HepG2 (cell line): ENCODE measurements around the gene ANAPC10. TPM values are rescaled to one million over a fixed set of nuclear protein-coding genes. Genes with fewer than 3 reads are reported as not detected.

ENCODE experiments used
- ATAC-seq: fragments of 200-7000 bp; cut with Tn5 transposase; 3 replicates; pipeline ENCODE4 v1.9.1; 2020; ENCODE audit warnings: mild to moderate bottlenecking, moderate library complexity
- Bru-seq: library from RNA; stranded (reverse); fragments of 400-500 nt; gene quantifications from one replicate; lab custom pipeline; 2021; lab: Mats Ljungman, UMichigan
- BruChase-seq, 2 experiments: library from RNA; stranded (reverse); fragments of 400-500 nt; gene quantifications; one replicate each; lab custom pipeline; 2021; lab: Mats Ljungman, UMichigan
- BruUV-seq: library from RNA; stranded (reverse); fragments of 400-500 nt; replicated peaks from 2 replicates; lab custom pipeline; 2021; lab: Mats Ljungman, UMichigan
- CTCF ChIA-PET: fragments of 300-600 bp; formaldehyde crosslinking; extraction: SDS; loops from one replicate; lab custom pipeline; 2021; ENCODE audit warnings: low total read pairs, inconsistent platforms, low intra/inter-chr PET ratio; lab: Yijun Ruan, JAX
- POLR2A ChIA-PET: fragments of 350-600 bp; sonication (Branson Sonifier 250); formaldehyde crosslinking; loops from one replicate; lab custom pipeline; 2020; ENCODE audit warnings: antibody characterized with exemption, inconsistent platforms; lab: Yijun Ruan, JAX
- DNase-seq: peaks from one replicate; pipeline ENCODE4 v3.0.0-alpha.2; 2015; ENCODE audit warnings: low spot score
- FAIRE-seq: peaks from 3 replicates; lab custom pipeline; 2011; peaks lifted over from hg19 to GRCh38; lab: Jason Lieb, UNC
- H2AFZ ChIP-seq: one replicate; pipeline ENCODE4 v1.6.1; 2011; ENCODE audit warnings: low read length, inconsistent platforms
- H3K27ac ChIP-seq: fragments of 300-600 bp; 3 replicates; pipeline ENCODE4 v1.8.0; 2011; ENCODE audit warnings: mixed run types, mild to moderate bottlenecking, mixed read lengths, low read length, inconsistent platforms; ENCODE audit not compliant: insufficient read depth; ENCODE audit errors: extremely low read length
- H3K27me3 ChIP-seq, 2 experiments: fragments of 200-600 bp in 1 of 2; 2 replicates in 1 of 2; 3 replicates in 1 of 2; pipeline versions ENCODE4 v1.6.0 to v1.8.0; 2011; ENCODE audit warnings: low read length in 2 of 2, mild to moderate bottlenecking in 2 of 2, moderate library complexity in 2 of 2, inconsistent platforms in 1 of 2; ENCODE audit not compliant: insufficient read depth in 2 of 2, control insufficient read depth in 1 of 2
- H3K36me3 ChIP-seq, 2 experiments: fragments of 200-600 bp in 1 of 2; replicated peaks in 1 of 2; 2 replicates in 1 of 2; 3 replicates in 1 of 2; pipeline versions ENCODE4 v1.5.1 to v1.8.0; 2011; ENCODE audit warnings: low read length in 2 of 2, inconsistent platforms in 1 of 2; ENCODE audit not compliant: insufficient read depth in 2 of 2, control insufficient read depth in 1 of 2
- H3K4me1 ChIP-seq: 2 replicates; pipeline ENCODE4 v1.5.1; 2012; ENCODE audit warnings: low read length, inconsistent platforms; ENCODE audit not compliant: insufficient read depth
- H3K4me2 ChIP-seq: 2 replicates; pipeline ENCODE4 v1.6.0; 2011; ENCODE audit warnings: low read depth, low read length, inconsistent platforms
- H3K4me3 ChIP-seq, 3 experiments: fragments of 200-600 bp in 1 of 3; sonication (generic), shearing (Covaris generic) in 1 of 3; replicated peaks in 1 of 3; 2 replicates each; pipeline ENCODE4 v1.5.1; 2011 to 2016; ENCODE audit warnings: low read length in 3 of 3, inconsistent platforms in 2 of 3, low read depth in 2 of 3, mild to moderate bottlenecking in 2 of 3, control low read depth in 1 of 3, mixed read lengths in 1 of 3; ENCODE audit not compliant: insufficient read depth in 1 of 3
- H3K79me2 ChIP-seq: one replicate; pipeline ENCODE4 v1.6.1; 2011; ENCODE audit warnings: low read length, inconsistent platforms; ENCODE audit not compliant: insufficient read depth
- H3K9ac ChIP-seq: 2 replicates; pipeline ENCODE4 v1.6.0; 2011; ENCODE audit warnings: mild to moderate bottlenecking, low read depth, low read length, inconsistent platforms; ENCODE audit not compliant: insufficient read depth
- H3K9me3 ChIP-seq: 2 replicates; pipeline ENCODE4 v1.5.1; 2012; ENCODE audit warnings: mild to moderate bottlenecking, low read length
- H4K20me1 ChIP-seq: 2 replicates; pipeline ENCODE4 v1.6.0; 2011; ENCODE audit warnings: inconsistent platforms, mild to moderate bottlenecking, low read length, moderate library complexity; ENCODE audit not compliant: insufficient read depth
- BRD4 ChIP-seq: sonication (generic); formaldehyde crosslinking; IDR thresholded peaks from 2 replicates; pipeline ENCODE4 v1.4.0; 2020; ENCODE audit warnings: missing genetic modification reagents
- HOXA3 ChIP-seq: sonication (generic); formaldehyde crosslinking; IDR thresholded peaks from 2 replicates; pipeline ENCODE4 v1.5.0; 2020; ENCODE audit warnings: missing genetic modification reagents
- HOXA5 ChIP-seq: sonication (generic); formaldehyde crosslinking; IDR thresholded peaks from 2 replicates; pipeline ENCODE4 v1.4.0; 2020; ENCODE audit warnings: missing genetic modification reagents
- KMT2B ChIP-seq: IDR thresholded peaks from 2 replicates; pipeline ENCODE4 v1.6.1; 2016; ENCODE audit warnings: missing genetic modification reagents, missing compliant biosample characterization
- MZF1 ChIP-seq: sonication (generic); formaldehyde crosslinking; IDR thresholded peaks from 2 replicates; pipeline ENCODE4 v1.8.1; 2023; ENCODE audit warnings: mild to moderate bottlenecking, missing genetic modification reagents, borderline replicate concordance
- SP2 ChIP-seq: sonication (generic); formaldehyde crosslinking; IDR thresholded peaks from 2 replicates; pipeline ENCODE4 v1.5.1; 2020; ENCODE audit warnings: mild to moderate bottlenecking, missing genetic modification reagents
- SSRP1 ChIP-seq: IDR thresholded peaks from 2 replicates; pipeline ENCODE4 v1.6.1; 2016; ENCODE audit warnings: control low read depth
- ZFP1 ChIP-seq: IDR thresholded peaks from 2 replicates; pipeline ENCODE4 v1.6.1; 2016
- ZFP90 ChIP-seq: sonication (generic); formaldehyde crosslinking; IDR thresholded peaks from 2 replicates; pipeline ENCODE4 v1.8.0; 2022; ENCODE audit warnings: missing genetic modification reagents, mild to moderate bottlenecking, inconsistent platforms, borderline replicate concordance
- WGBS: methylation state at CpG from one replicate; pipeline ENCODE4 v1.1.6; 2017; ENCODE audit warnings: low lambda C conversion rate; 5-methylcytosine and 5-hydroxymethylcytosine counted together
- in situ Hi-C: cut with HindIII; loops from 2 replicates; pipeline ENCODE4 v1.10.0; 2017; ENCODE audit warnings: low pct_unique_long_range_greater_than_20kb; ENCODE audit not compliant: extremely low pct_ligation_motif_present
- intact Hi-C: fragments of 100-400 bp; cut with micrococcal nuclease; formaldehyde crosslinking; loops from one replicate; pipeline ENCODE4 v1.10.0; 2022; ENCODE audit not compliant: unreplicated experiment
- long read RNA-seq, 2 experiments: library from RNA in 1 of 2; library from polyadenylated mRNA in 1 of 2; stranded (forward) in 1 of 2; unstranded in 1 of 2; transcript quantifications; one replicate each; pipeline ENCODE4 v2.0.0, GENCODE V29; 2019 to 2022
- polyA minus RNA-seq, 3 experiments: library from RNA; depleted of rRNA, polyadenylated mRNA; stranded (reverse); fragments of >200 nt; gene quantifications; 2 replicates each; pipeline ENCODE4 v1.2.3, GENCODE V29; 2011; ENCODE audit warnings: low replicate concordance in 1 of 3
- polyA plus RNA-seq, 8 experiments: library from polyadenylated mRNA; depleted of rRNA in 3 of 8; stranded (reverse) in 7 of 8; unstranded in 1 of 8; fragments of >200 nt; fragmentation: Illumina TruSeq in 4 of 8; extraction: Trizol in 4 of 8; gene quantifications; 2 replicates each; pipeline versions ENCODE4 v1.2.1 to v1.2.3, GENCODE V29; 2011 to 2016; ENCODE audit warnings: low read depth in 4 of 8, missing spikeins in 1 of 8, mixed read lengths in 1 of 8; ENCODE audit not compliant: insufficient read depth in 1 of 8
- total RNA-seq, 5 experiments: library from RNA; depleted of rRNA; stranded (reverse); fragments of >200 nt; fragmentation: Illumina TruSeq; extraction: Trizol; gene quantifications; 2 replicates each; pipeline ENCODE4 v1.2.3, GENCODE V29; 2016; ENCODE audit warnings: low read depth in 1 of 5
- TF ChIP-seq, protein P1 (sequence below): fragments of 450-650 bp; IDR thresholded peaks from 2 replicates; pipeline ENCODE4 v1.6.1; 2016
- TF ChIP-seq, protein P2 (sequence below): sonication (generic); formaldehyde crosslinking; conservative IDR thresholded peaks from 2 replicates; pipeline ENCODE4 v1.4.0; 2020; ENCODE audit warnings: missing genetic modification reagents
- TF ChIP-seq, protein P3 (sequence below): IDR thresholded peaks from 2 replicates; pipeline ENCODE4 v1.6.1; 2018; ENCODE audit warnings: missing genetic modification reagents, mild to moderate bottlenecking, missing compliant biosample characterization

Gene ANAPC10, protein sequence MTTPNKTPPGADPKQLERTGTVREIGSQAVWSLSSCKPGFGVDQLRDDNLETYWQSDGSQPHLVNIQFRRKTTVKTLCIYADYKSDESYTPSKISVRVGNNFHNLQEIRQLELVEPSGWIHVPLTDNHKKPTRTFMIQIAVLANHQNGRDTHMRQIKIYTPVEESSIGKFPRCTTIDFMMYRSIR
- 32.7 and 37.8 TPM in 2 replicates for total RNA-seq (2016; rRNA removed; fragmentation: Illumina TruSeq; extraction: Trizol)
- total RNA-seq (2016; cell fraction: cytosol; rRNA removed; fragmentation: Illumina TruSeq; extraction: Trizol; ENCODE audit: low read depth) = 14.9 and 19.5 TPM in 2 replicates
- 31.2 and 41.0 TPM in 2 replicates for total RNA-seq (2016; cell fraction: insoluble cytoplasmic fraction; rRNA removed; fragmentation: Illumina TruSeq; extraction: Trizol)
- 14.4 and 18.0 TPM in 2 replicates for total RNA-seq (2016; cell fraction: membrane; rRNA removed; fragmentation: Illumina TruSeq; extraction: Trizol)
- total RNA-seq (2016; cell fraction: nucleus; rRNA removed; fragmentation: Illumina TruSeq; extraction: Trizol) = 29.5 and 32.6 TPM in 2 replicates
- polyA plus RNA-seq (2011; rRNA removed) = 16.8 and 21.9 TPM in 2 replicates
- 11.0 and 15.0 TPM in 2 replicates for polyA plus RNA-seq (2011; cell fraction: cytosol; rRNA removed)
- 8.3 and 8.9 TPM in 2 replicates for polyA plus RNA-seq (2011; cell fraction: nucleus; rRNA removed)
- polyA plus RNA-seq (2012) = 14.6 and 14.9 TPM in 2 replicates
- polyA plus RNA-seq (2016; cell fraction: cytosol; fragmentation: Illumina TruSeq; extraction: Trizol; ENCODE audit: low read depth) = 6.7 and 8.5 TPM in 2 replicates
- polyA plus RNA-seq (2016; cell fraction: insoluble cytoplasmic fraction; fragmentation: Illumina TruSeq; extraction: Trizol; ENCODE audit: low read depth) = 40.9 and 44.2 TPM in 2 replicates
- polyA plus RNA-seq (2016; cell fraction: membrane; fragmentation: Illumina TruSeq; extraction: Trizol; ENCODE audit: low read depth) = 9.6 and 10.1 TPM in 2 replicates
- polyA plus RNA-seq (2016; cell fraction: nucleus; fragmentation: Illumina TruSeq; extraction: Trizol; ENCODE audit: insufficient read depth, low read depth) = 24.6 and 26.7 TPM in 2 replicates
- polyA minus RNA-seq (2011; rRNA and poly(A)+ RNA removed; ENCODE audit: low replicate concordance) = 11.6 and 12.2 TPM in 2 replicates
- polyA minus RNA-seq (2011; cell fraction: cytosol; rRNA and poly(A)+ RNA removed) = 6.0 and 6.2 TPM in 2 replicates
- polyA minus RNA-seq (2011; cell fraction: nucleus; rRNA and poly(A)+ RNA removed) = 47.3 and 50.1 TPM in 2 replicates
- Bru-seq, nascent RNA = percentile 69 among the genes with signal in this experiment
- percentile 82 among the genes with signal in this experiment for BruChase-seq, experiment 1, labeled RNA remaining after a 6-hour chase
- BruChase-seq, experiment 2, labeled RNA remaining after a 2-hour chase = percentile 86 among the genes with signal in this experiment
- long read RNA-seq, experiment 1, transcript ANAPC10-209 (5 exons, 1,025 nt) = major isoform, 8 of 26 reads
- long read RNA-seq, experiment 1, partial matches to known transcripts = 1 of 26 reads
- long read RNA-seq, experiment 1, other reads (novel, unspliced or antisense) = 11 of 26 reads
- long read RNA-seq, experiment 2, transcript ANAPC10-209 (5 exons, 1,025 nt) = major isoform, 9 of 17 reads
- long read RNA-seq, experiment 2, partial matches to known transcripts = 2 of 17 reads
- long read RNA-seq, experiment 2, other reads (novel, unspliced or antisense) = 3 of 17 reads

DNA sequence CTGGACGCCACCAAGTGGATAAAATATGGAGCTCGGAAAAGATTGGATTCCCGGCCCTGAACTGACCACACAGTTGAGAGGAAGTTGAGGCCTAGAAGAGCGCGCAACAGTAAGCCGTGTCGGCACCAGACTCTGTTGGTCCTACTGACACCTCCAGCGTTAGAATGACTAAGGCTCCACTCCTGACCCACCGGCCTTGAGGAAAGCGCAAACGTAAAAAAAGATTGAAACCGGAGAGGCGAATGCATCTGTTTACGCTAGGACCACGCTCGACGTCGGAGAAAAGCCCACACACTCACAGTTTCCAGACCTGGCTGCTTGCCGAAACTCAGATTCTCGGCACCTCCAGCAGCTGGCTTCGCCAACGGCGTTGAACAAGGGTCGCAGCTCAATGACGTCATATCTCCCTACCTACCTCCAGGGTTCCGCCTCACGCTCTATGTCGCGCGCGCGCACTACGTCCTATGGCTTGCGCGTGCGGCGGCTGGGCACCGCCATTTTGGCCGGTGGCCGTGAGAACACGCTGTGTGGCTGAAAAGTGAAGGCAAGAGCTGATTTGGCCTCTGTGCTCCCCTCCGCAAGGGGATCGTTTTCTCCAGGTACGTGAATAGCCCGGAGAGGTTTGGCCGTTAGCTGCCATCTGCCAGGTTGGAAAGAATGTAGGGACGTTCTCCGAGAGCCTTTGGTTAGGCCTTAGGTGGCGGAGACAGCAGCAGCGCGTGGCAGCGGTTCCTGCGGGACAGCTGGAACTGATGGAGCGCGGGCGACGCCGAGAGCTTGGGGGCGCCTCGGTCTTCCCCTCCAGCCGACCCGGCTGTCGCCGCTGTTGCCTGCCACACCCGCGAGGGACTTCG is at the start of gene ANAPC10, which contains the start of gene ABCE1:
ANAPC10 (minus strand) TSS at position 376 of the 854 bp plus-strand sequence. CDS start 2,097 bp downstream, outside the sequence.
ABCE1 (plus strand) TSS at position 491 of the 854 bp plus-strand sequence. CDS start 6,102 bp downstream, outside the sequence.
- Histone ChIP-seq H3K27ac (peak within 1 kb of the TSS; percentile 96), H3K36me3 (peaks cover 0 to 28% of the 10 kb centered on the region in 2 experiments; a peak in 4 of 5 replicates), H3K9ac (peak within 1 kb of the TSS; percentile 94), H3K9me3 (peaks cover 15% of the 10 kb centered on the region), H3K79me2 (peaks cover 78% of the 10 kb centered on the region), H4K20me1 (peaks cover 10% of the 10 kb centered on the region; the same call in 1 of the 2 replicates), H2AFZ (peak within 1 kb of the TSS; percentile 92), H3K4me1 (peaks cover 41% of the 10 kb centered on the region), H3K4me3 (peak within 1 kb of the TSS; percentile 71 to 91 (median 85)), H3K27me3 (no peaks in the 10 kb centered on the region; a peak in 1 of 5 replicates), H3K4me2 (peak within 1 kb of the TSS; percentile 72)
- ChIA-PET POLR2A (interaction anchor here (0.9 to 2.0 kb wide), 13 partner anchors 9 to 1872 kb away, joined by 3 to 10 read pairs (median 4); partner anchors contain the start of genes MMAA and OTUD4), CTCF (no interaction called here)
- peak; percentile 94 for DNase-seq
- intact Hi-C loops (loop anchor here (2.0 to 10.0 kb wide), 2 partner anchors 81 to 923 kb away; no protein-coding TSS in a partner anchor), in situ Hi-C loops (no loop called here)
- peak; percentile 81 for FAIRE-seq
- 4% methylated on average over 25 of the region's 67 CpGs for whole genome bisulfite sequencing
- BruUV-seq = no TSS peak
- peak; percentile 94 for ATAC-seq
- 0 out of 2 replicates have a peak, but pooled peaks have one; percentile 57 for TF ChIP-seq SP2 (CRISPR knock-in tag)
- TF ChIP-seq BRD4 (CRISPR knock-in tag) = peak; percentile 74; the same call in 1 of the 2 replicates
- TF ChIP-seq MZF1 = 0 out of 2 replicates have a peak, but pooled peaks have one; percentile 76
- TF ChIP-seq HOXA5 (CRISPR knock-in tag) = peak; percentile 77; the same call in 1 of the 2 replicates
- TF ChIP-seq, protein P1, sequence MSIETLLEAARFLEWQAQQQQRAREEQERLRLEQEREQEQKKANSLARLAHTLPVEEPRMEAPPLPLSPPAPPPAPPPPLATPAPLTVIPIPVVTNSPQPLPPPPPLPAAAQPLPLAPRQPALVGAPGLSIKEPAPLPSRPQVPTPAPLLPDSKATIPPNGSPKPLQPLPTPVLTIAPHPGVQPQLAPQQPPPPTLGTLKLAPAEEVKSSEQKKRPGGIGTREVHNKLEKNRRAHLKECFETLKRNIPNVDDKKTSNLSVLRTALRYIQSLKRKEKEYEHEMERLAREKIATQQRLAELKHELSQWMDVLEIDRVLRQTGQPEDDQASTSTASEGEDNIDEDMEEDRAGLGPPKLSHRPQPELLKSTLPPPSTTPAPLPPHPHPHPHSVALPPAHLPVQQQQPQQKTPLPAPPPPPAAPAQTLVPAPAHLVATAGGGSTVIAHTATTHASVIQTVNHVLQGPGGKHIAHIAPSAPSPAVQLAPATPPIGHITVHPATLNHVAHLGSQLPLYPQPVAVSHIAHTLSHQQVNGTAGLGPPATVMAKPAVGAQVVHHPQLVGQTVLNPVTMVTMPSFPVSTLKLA = peak; percentile 44; the same call in 1 of the 2 replicates
- no peak for TF ChIP-seq SSRP1 (CRISPR knock-in tag)
- TF ChIP-seq, protein P2, sequence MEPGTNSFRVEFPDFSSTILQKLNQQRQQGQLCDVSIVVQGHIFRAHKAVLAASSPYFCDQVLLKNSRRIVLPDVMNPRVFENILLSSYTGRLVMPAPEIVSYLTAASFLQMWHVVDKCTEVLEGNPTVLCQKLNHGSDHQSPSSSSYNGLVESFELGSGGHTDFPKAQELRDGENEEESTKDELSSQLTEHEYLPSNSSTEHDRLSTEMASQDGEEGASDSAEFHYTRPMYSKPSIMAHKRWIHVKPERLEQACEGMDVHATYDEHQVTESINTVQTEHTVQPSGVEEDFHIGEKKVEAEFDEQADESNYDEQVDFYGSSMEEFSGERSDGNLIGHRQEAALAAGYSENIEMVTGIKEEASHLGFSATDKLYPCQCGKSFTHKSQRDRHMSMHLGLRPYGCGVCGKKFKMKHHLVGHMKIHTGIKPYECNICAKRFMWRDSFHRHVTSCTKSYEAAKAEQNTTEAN (CRISPR knock-in tag) = peak; percentile 58; the same call in 1 of the 2 replicates
- 0 out of 2 replicates have a peak, but pooled peaks have one; percentile 24 for TF ChIP-seq ZFP1 (CRISPR knock-in tag)
- TF ChIP-seq ZFP90 (CRISPR knock-in tag) = no peak; the same call in 1 of the 2 replicates
- TF ChIP-seq, protein P3, sequence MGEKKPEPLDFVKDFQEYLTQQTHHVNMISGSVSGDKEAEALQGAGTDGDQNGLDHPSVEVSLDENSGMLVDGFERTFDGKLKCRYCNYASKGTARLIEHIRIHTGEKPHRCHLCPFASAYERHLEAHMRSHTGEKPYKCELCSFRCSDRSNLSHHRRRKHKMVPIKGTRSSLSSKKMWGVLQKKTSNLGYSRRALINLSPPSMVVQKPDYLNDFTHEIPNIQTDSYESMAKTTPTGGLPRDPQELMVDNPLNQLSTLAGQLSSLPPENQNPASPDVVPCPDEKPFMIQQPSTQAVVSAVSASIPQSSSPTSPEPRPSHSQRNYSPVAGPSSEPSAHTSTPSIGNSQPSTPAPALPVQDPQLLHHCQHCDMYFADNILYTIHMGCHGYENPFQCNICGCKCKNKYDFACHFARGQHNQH (CRISPR knock-in tag) = peak; percentile 90
- peak; percentile 99 for TF ChIP-seq KMT2B (CRISPR knock-in tag)
- peak; percentile 100 for TF ChIP-seq HOXA3 (CRISPR knock-in tag)
